Trophoblast cell (in vitro differentiated cells and primary cell): ENCODE data around the gene CFAP157.

Experiments used
- DNase-seq, 2 donors: peaks; one replicate each; pipeline ENCODE4 v3.0.0-alpha.2; 2016
- H2AFZ ChIP-seq: 2 replicates; pipeline ENCODE4 v1.6.1; 2013; ENCODE audit warnings: low read length, moderate library complexity, mild to moderate bottlenecking; ENCODE audit not compliant: insufficient read depth, poor library complexity
- H2AK5ac ChIP-seq: 2 replicates; pipeline ENCODE4 v1.6.1; 2013; ENCODE audit warnings: mild to moderate bottlenecking, low read length
- H2BK120ac ChIP-seq: 2 replicates; pipeline ENCODE4 v1.6.1; 2013; ENCODE audit warnings: low read length, mild to moderate bottlenecking, moderate library complexity; ENCODE audit not compliant: insufficient read depth, poor library complexity
- H2BK12ac ChIP-seq: 2 replicates; pipeline ENCODE4 v1.6.1; 2013; ENCODE audit warnings: mild to moderate bottlenecking, low read length, moderate library complexity
- H2BK5ac ChIP-seq: 2 replicates; pipeline ENCODE4 v1.6.1; 2013; ENCODE audit warnings: low read length, low read depth, moderate library complexity, mild to moderate bottlenecking; ENCODE audit not compliant: poor library complexity
- H3K14ac ChIP-seq: 2 replicates; pipeline ENCODE4 v1.6.1; 2013; ENCODE audit warnings: mild to moderate bottlenecking, low read length
- H3K18ac ChIP-seq: 2 replicates; pipeline ENCODE4 v1.6.1; 2013; ENCODE audit warnings: mild to moderate bottlenecking, low read length
- H3K23ac ChIP-seq: 2 replicates; pipeline ENCODE4 v1.6.1; 2013; ENCODE audit warnings: low read length
- H3K27ac ChIP-seq: 2 replicates; pipeline ENCODE4 v1.5.1; 2013; ENCODE audit warnings: low read depth, mild to moderate bottlenecking, inconsistent platforms, low read length, moderate library complexity
- H3K27me3 ChIP-seq: 2 replicates; pipeline ENCODE4 v1.6.1; 2013; ENCODE audit warnings: inconsistent platforms, mild to moderate bottlenecking, low read length, moderate library complexity; ENCODE audit not compliant: insufficient read depth
- H3K36me3 ChIP-seq, 2 experiments: 1 replicate in 1 of 2; 2 replicates in 1 of 2; pipeline ENCODE4 v1.6.1; 2013; ENCODE audit warnings: low read length in 2 of 2, mild to moderate bottlenecking in 2 of 2, moderate library complexity in 1 of 2; ENCODE audit not compliant: insufficient read depth in 2 of 2, control insufficient read depth in 1 of 2
- H3K4ac ChIP-seq: 2 replicates; pipeline ENCODE4 v1.6.1; 2013; ENCODE audit warnings: low read depth, mild to moderate bottlenecking, low read length, moderate library complexity
- H3K4me1 ChIP-seq, 2 experiments: 1 replicate in 1 of 2; 2 replicates in 1 of 2; pipeline ENCODE4 v1.6.1; 2013; ENCODE audit warnings: low read length in 2 of 2, mild to moderate bottlenecking in 2 of 2, moderate library complexity in 1 of 2; ENCODE audit not compliant: insufficient read depth in 2 of 2, control insufficient read depth in 1 of 2
- H3K4me2 ChIP-seq: 2 replicates; pipeline ENCODE4 v1.6.1; 2013; ENCODE audit warnings: inconsistent platforms, mild to moderate bottlenecking, low read length, moderate library complexity
- H3K4me3 ChIP-seq: 2 replicates; pipeline ENCODE4 v1.5.1; 2013; ENCODE audit warnings: mild to moderate bottlenecking, low read depth, low read length, inconsistent platforms
- H3K79me1 ChIP-seq: one replicate; pipeline ENCODE4 v1.6.1; 2013; ENCODE audit warnings: low read length
- H3K79me2 ChIP-seq: 2 replicates; pipeline ENCODE4 v1.6.1; 2013; ENCODE audit warnings: low read length, mild to moderate bottlenecking; ENCODE audit not compliant: control insufficient read depth, insufficient read depth, poor library complexity
- H3K9ac ChIP-seq: 2 replicates; pipeline ENCODE4 v1.6.1; 2013; ENCODE audit warnings: mild to moderate bottlenecking, low read length
- H3K9me3 ChIP-seq: 2 replicates; pipeline ENCODE4 v1.6.1; 2013; ENCODE audit warnings: low read depth, mild to moderate bottlenecking, control low read depth, inconsistent platforms, low read length; ENCODE audit not compliant: insufficient read depth
- H4K12ac ChIP-seq: 2 replicates; pipeline ENCODE4 v1.6.1; 2013; ENCODE audit warnings: low read depth, mild to moderate bottlenecking, low read length, moderate library complexity
- H4K8ac ChIP-seq: 2 replicates; pipeline ENCODE4 v1.6.1; 2013; ENCODE audit warnings: low read depth, mild to moderate bottlenecking, low read length, moderate library complexity
- H4K91ac ChIP-seq: one replicate; pipeline ENCODE4 v1.6.1; 2013; ENCODE audit warnings: low read depth, mild to moderate bottlenecking, low read length, moderate library complexity
- WGBS: extraction: QIAGEN DNeasy Blood & Tissue Kit; methylation state at CpG from one replicate; pipeline ENCODE4 v1.1.7; 2013; ENCODE audit warnings: missing lambda C conversion rate; ENCODE audit not compliant: insufficient read length, insufficient coverage; ENCODE audit errors: extremely low coverage; 5-methylcytosine and 5-hydroxymethylcytosine counted together

CFAP157 gene

DNA sequence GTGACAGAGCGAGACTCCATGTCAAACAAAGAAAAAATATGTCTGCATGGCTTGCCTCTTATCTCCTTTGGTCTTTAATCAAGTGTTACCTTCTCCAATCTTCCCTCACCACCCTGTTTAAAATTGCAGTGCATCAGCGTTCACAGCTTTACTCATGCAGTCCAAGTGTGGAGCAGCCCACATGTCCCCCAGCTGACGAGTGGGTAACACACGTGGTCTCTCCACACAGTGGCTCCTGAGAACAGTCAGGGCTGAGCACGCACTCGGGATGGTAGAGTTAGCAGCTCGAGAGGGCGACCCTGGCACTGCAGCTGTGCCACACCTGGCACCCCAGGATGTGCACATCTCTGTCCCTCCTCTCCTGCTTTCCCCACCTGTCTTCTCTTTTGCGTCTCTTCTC is 25.9 kb upstream of the CFAP157 start:
- H3K4me3 ChIP-seq = no peak overlapping the region
- no peak overlapping the region for H2BK120ac ChIP-seq
- DNase-seq = no peak
- no peak overlapping the region for H3K4me2 ChIP-seq
- H2BK12ac ChIP-seq = no peak overlapping the region
- H2AFZ ChIP-seq = no peak overlapping the region
- H3K9ac ChIP-seq = no peak overlapping the region
- no peak overlapping the region for H3K23ac ChIP-seq
- H4K91ac ChIP-seq = no peak overlapping the region
- no peak overlapping the region for H3K27ac ChIP-seq
- H3K27me3 ChIP-seq = no peaks in the 10 kb centered on the region
- no peak overlapping the region for H3K18ac ChIP-seq
- no peak overlapping the region for H4K8ac ChIP-seq
- H4K12ac ChIP-seq = no peak overlapping the region
- H3K36me3 ChIP-seq = peaks cover 14 to 21% of the 10 kb centered on the region in 2 experiments
- H3K79me2 ChIP-seq = no peaks in the 10 kb centered on the region
- peaks cover 14 to 24% of the 10 kb centered on the region in 2 experiments for H3K4me1 ChIP-seq
- no peak overlapping the region for H3K14ac ChIP-seq
- peaks cover 11% of the 10 kb centered on the region for H3K79me1 ChIP-seq
- H2AK5ac ChIP-seq = no peak overlapping the region
- no peak overlapping the region for H2BK5ac ChIP-seq
- H3K9me3 ChIP-seq = peaks cover 3% of the 10 kb centered on the region
- no CpG with 5 or more reads among the region's 9 CpGs for WGBS
- H3K4ac ChIP-seq = no peak overlapping the region

DNA sequence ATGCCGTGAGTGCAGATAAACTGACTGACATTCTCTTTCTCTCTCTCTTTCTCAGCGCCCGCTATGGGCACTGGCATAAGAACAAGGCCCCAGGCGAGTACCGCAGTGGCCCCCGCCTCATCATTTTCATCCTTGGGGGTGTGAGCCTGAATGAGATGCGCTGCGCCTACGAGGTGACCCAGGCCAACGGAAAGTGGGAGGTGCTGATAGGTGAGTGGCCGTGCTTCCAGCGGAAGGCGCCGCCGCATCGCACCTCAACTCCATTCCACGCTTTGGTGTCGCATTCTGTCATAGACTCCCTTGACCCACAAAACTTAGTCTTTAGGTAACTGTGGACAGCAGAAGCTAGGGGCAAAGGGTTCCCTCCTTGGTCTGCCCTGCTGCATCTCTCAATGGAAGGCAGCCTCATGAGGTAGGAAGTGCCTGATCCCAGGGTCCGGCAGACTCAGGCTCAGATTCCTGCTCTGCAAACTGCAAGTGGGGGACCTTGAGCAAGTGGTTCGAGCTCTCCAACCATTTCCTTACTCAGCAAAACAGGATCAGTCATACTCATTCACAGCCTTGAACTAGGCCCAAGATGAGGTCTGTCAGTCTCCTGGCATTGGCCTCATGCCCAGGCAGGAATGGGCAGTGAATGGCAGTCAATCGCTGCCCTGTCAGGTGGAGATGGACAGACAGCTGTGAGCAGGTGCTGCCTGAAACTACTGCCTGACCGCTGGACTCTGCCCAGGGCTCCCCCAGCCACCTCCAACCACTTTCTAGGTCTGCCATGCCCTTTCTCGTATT is 24.2 kb upstream of the CFAP157 start:
- Histone ChIP-seq H3K4me1 (peaks cover 23 to 34% of the 10 kb centered on the region in 2 experiments), H4K91ac (no peak overlapping the region), H3K36me3 (peaks cover 14 to 21% of the 10 kb centered on the region in 2 experiments), H3K79me2 (no peaks in the 10 kb centered on the region), H3K27me3 (no peaks in the 10 kb centered on the region), H2BK5ac (no peak overlapping the region), H2AFZ (no peak overlapping the region), H4K8ac (no peak overlapping the region), H2BK120ac (no peak overlapping the region), H3K14ac (no peak overlapping the region), H3K9ac (no peak overlapping the region), H3K18ac (no peak overlapping the region), H4K12ac (no peak overlapping the region), H3K79me1 (peaks cover 11% of the 10 kb centered on the region), H3K4me2 (no peak overlapping the region), H3K4ac (no peak overlapping the region), H2AK5ac (no peak overlapping the region), H3K9me3 (peaks cover 3% of the 10 kb centered on the region), H3K23ac (no peak overlapping the region), H2BK12ac (no peak overlapping the region), H3K27ac (no peak overlapping the region), H3K4me3 (no peak overlapping the region)
- no peak for DNase-seq
- no CpG with 5 or more reads among the region's 23 CpGs for WGBS

DNA sequence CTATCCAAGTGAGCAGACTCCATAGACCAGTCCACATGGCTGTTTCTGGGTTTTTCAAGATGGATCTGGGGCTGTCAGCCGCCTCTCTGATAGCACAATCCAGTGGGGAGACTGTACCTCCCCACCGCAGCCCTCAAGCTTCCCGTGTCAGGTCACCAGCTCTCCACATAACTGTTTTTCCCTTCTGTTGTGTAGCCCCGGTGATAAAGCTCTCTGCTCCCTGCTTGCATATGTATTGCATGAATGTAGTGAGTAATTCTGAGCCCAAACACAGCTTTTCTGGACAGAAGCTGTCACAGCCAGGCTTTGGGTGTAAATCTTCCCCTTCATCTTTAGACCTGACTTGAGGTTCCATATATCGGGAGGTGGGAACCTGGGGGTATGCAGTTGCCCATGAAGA is 23.1 kb upstream of the CFAP157 start:
- H3K27me3 ChIP-seq = no peaks in the 10 kb centered on the region
- peak overlapping the region; percentile 32 for H2AK5ac ChIP-seq
- peak overlapping the region; percentile 7 for H4K91ac ChIP-seq
- H3K4me1 ChIP-seq = peaks cover 23 to 34% of the 10 kb centered on the region in 2 experiments
- no peak overlapping the region for H3K4ac ChIP-seq
- H3K18ac ChIP-seq = no peak overlapping the region
- H3K9me3 ChIP-seq = peaks cover 2% of the 10 kb centered on the region
- no peak overlapping the region for H2BK5ac ChIP-seq
- H2AFZ ChIP-seq = no peak overlapping the region
- WGBS = no CpG with 5 or more reads among the region's 5 CpGs
- no peak overlapping the region for H4K12ac ChIP-seq
- H3K36me3 ChIP-seq = peaks cover 14 to 16% of the 10 kb centered on the region in 2 experiments
- H3K79me1 ChIP-seq = peaks cover 11% of the 10 kb centered on the region
- H3K27ac ChIP-seq = no peak overlapping the region
- H3K14ac ChIP-seq = no peak overlapping the region
- peak overlapping the region; percentile 21 for H2BK12ac ChIP-seq
- no peak overlapping the region for H4K8ac ChIP-seq
- H3K9ac ChIP-seq = no peak overlapping the region
- DNase-seq = peak; percentile 16 to 55
- no peak overlapping the region for H3K4me3 ChIP-seq
- H3K4me2 ChIP-seq = no peak overlapping the region
- H2BK120ac ChIP-seq = peak overlapping the region; percentile 3
- no peak overlapping the region for H3K23ac ChIP-seq
- no peaks in the 10 kb centered on the region for H3K79me2 ChIP-seq

DNA sequence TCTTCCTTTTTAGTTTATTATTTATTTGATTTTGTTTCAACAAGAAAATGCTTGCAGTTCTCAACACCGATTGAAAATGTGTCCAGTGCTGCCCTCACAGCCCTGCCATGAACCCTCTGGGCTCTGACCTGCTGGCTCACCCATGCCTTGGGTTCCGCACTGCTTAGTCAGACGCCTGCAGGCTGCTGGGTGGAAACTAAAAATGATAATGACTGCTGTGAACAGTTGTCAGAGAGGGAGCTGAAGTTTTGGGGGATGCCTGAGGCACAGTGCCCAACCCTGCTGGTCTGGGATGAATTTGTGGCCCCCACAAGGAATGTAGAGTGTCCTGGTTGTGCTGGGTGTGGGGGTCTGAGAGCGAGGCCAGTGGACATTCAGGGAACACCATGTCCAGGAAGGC is 22.2 kb upstream of the CFAP157 start:
- no peak overlapping the region for H2BK5ac ChIP-seq
- H3K27ac ChIP-seq = peak overlapping the region; percentile 24
- H3K9ac ChIP-seq = no peak overlapping the region
- peaks cover 2% of the 10 kb centered on the region for H3K9me3 ChIP-seq
- H3K4me1 ChIP-seq = peaks cover 23 to 34% of the 10 kb centered on the region in 2 experiments
- H4K8ac ChIP-seq = no peak overlapping the region
- H3K14ac ChIP-seq = peak overlapping the region; percentile 28
- peak overlapping the region; percentile 4 for H2BK12ac ChIP-seq
- H3K4me3 ChIP-seq = no peak overlapping the region
- H3K79me1 ChIP-seq = peaks cover 11% of the 10 kb centered on the region
- H4K91ac ChIP-seq = no peak overlapping the region
- no CpG with 5 or more reads among the region's 4 CpGs for WGBS
- H3K79me2 ChIP-seq = no peaks in the 10 kb centered on the region
- H3K4me2 ChIP-seq = peak overlapping the region; percentile 4
- H3K4ac ChIP-seq = no peak overlapping the region
- H3K36me3 ChIP-seq = peaks cover 15 to 19% of the 10 kb centered on the region in 2 experiments
- no peak overlapping the region for H3K18ac ChIP-seq
- H2AK5ac ChIP-seq = no peak overlapping the region
- DNase-seq = peak; percentile 84 to 89
- no peak overlapping the region for H4K12ac ChIP-seq
- no peak overlapping the region for H2AFZ ChIP-seq
- no peak overlapping the region for H3K23ac ChIP-seq
- H2BK120ac ChIP-seq = no peak overlapping the region
- no peaks in the 10 kb centered on the region for H3K27me3 ChIP-seq
